Natural killer cell (primary cell): ENCODE results near the gene STK16. TPM values are rescaled to one million over a fixed set of nuclear protein-coding genes. Genes with fewer than 3 reads are reported as not detected.

Experiments
- ATAC-seq, 3 donors: fragments of 150-1000 bp in 2 of 3; fragments of 200-7000 bp in 1 of 3; cut with Tn5 transposase; 1 replicate in 1 of 3; 2 replicates in 2 of 3; pipeline ENCODE4 v1.10.0; 2021; ENCODE audit warnings: mild to moderate bottlenecking in 2 of 3, moderate library complexity in 2 of 3
- DNase-seq, 2 donors: peaks; one replicate each; pipeline versions ENCODE4 v3.0.0 to v3.0.0-alpha.2; 2013 to 2021; ENCODE audit warnings: mixed read lengths in 1 of 2
- H3K27ac ChIP-seq: one replicate; pipeline ENCODE4 v1.5.1; 2013; ENCODE audit warnings: mild to moderate bottlenecking, low read length
- H3K27me3 ChIP-seq: one replicate; pipeline ENCODE4 v1.6.1; 2013; ENCODE audit warnings: low read length; ENCODE audit not compliant: control insufficient read depth, insufficient read depth
- H3K36me3 ChIP-seq: one replicate; pipeline ENCODE4 v1.6.1; 2013; ENCODE audit warnings: low read length; ENCODE audit not compliant: control insufficient read depth, insufficient read depth
- H3K4me1 ChIP-seq: one replicate; pipeline ENCODE4 v1.6.1; 2013; ENCODE audit warnings: low read length; ENCODE audit not compliant: control insufficient read depth, insufficient read depth
- H3K4me3 ChIP-seq: one replicate; pipeline ENCODE4 v1.5.1; 2013; ENCODE audit warnings: low read length
- H3K9me3 ChIP-seq: one replicate; pipeline ENCODE4 v1.6.1; 2013; ENCODE audit warnings: low read length; ENCODE audit not compliant: control insufficient read depth, insufficient read depth
- H3K27ac Mint-ChIP-seq, 2 donors: one replicate each; pipeline ENCODE4 v1.8.0; 2022; ENCODE audit warnings: mild to moderate bottlenecking in 2 of 2, mixed read lengths in 2 of 2, moderate library complexity in 1 of 2
- H3K27me3 Mint-ChIP-seq, 2 donors: one replicate each; pipeline ENCODE4 v1.8.0; 2022; ENCODE audit warnings: low read depth in 2 of 2, mixed read lengths in 2 of 2
- H3K36me3 Mint-ChIP-seq: one replicate; pipeline ENCODE4 v1.8.0; 2022; ENCODE audit warnings: mixed read lengths
- H3K4me1 Mint-ChIP-seq, 2 donors: one replicate each; pipeline ENCODE4 v1.8.0; 2022; ENCODE audit warnings: mixed read lengths in 2 of 2
- H3K4me3 Mint-ChIP-seq: one replicate; pipeline ENCODE4 v1.8.0; 2022; ENCODE audit warnings: mild to moderate bottlenecking, moderate library complexity, mixed read lengths
- H3K9me3 Mint-ChIP-seq, 2 donors: one replicate each; pipeline ENCODE4 v1.8.0; 2022; ENCODE audit warnings: mixed read lengths in 2 of 2
- WGBS: methylation state at CpG from one replicate; pipeline ENCODE4 v1.1.7; 2013; ENCODE audit warnings: missing lambda C conversion rate; ENCODE audit not compliant: insufficient coverage; 5-methylcytosine and 5-hydroxymethylcytosine counted together
- intact Hi-C: fragments of 100-400 bp; cut with micrococcal nuclease; formaldehyde crosslinking; loops from one replicate; pipeline ENCODE4 v1.14.2; 2022
- total RNA-seq, 4 donors: library from RNA; stranded (reverse); fragments of 120-200 nt in 1 of 4; gene quantifications; one replicate each; pipeline versions ENCODE4 v1.2.3 to v1.2.4, GENCODE V29; 2013 to 2022
- TF ChIP-seq, protein P1 (sequence below): fragments of 200-600 bp; IDR thresholded peaks from one replicate; pipeline ENCODE4 v1.8.0; 2022; ENCODE audit warnings: antibody characterized with exemption

STK16 gene
- total RNA-seq, 3 donors from 2014 or later (not counting 1 experiment from before 2014, with no cell fraction given): 28.7 to 32.5 (median 32.4) TPM

GRCh38 chr2:219272995-219273394, 27.7 kb downstream of the STK16 start:
- Histone ChIP-seq H3K36me3 (no peaks in the 10 kb centered on the region), H3K27me3 (no peaks in the 10 kb centered on the region), H3K4me3 (no peak overlapping the region), H3K27ac (no peak overlapping the region), H3K4me1 (peaks cover 6% of the 10 kb centered on the region), H3K9me3 (no peaks in the 10 kb centered on the region)
- Mint-ChIP-seq H3K9me3 (no peaks in the 10 kb centered on the region), H3K27me3 (peaks cover 0 to 5% of the 10 kb centered on the region in 2 donors), H3K4me3 (no peak overlapping the region), H3K27ac (no peak overlapping the region), H3K4me1 (peaks cover 9% of the 10 kb centered on the region in 2 donors), H3K36me3 (no peaks in the 10 kb centered on the region)
- ATAC-seq (no peak), DNase-seq (no peak)
- intact Hi-C loops: no loop called here
- WGBS: 89% methylated on average over 2 of the region's 2 CpGs
- TF ChIP-seq, protein P1, sequence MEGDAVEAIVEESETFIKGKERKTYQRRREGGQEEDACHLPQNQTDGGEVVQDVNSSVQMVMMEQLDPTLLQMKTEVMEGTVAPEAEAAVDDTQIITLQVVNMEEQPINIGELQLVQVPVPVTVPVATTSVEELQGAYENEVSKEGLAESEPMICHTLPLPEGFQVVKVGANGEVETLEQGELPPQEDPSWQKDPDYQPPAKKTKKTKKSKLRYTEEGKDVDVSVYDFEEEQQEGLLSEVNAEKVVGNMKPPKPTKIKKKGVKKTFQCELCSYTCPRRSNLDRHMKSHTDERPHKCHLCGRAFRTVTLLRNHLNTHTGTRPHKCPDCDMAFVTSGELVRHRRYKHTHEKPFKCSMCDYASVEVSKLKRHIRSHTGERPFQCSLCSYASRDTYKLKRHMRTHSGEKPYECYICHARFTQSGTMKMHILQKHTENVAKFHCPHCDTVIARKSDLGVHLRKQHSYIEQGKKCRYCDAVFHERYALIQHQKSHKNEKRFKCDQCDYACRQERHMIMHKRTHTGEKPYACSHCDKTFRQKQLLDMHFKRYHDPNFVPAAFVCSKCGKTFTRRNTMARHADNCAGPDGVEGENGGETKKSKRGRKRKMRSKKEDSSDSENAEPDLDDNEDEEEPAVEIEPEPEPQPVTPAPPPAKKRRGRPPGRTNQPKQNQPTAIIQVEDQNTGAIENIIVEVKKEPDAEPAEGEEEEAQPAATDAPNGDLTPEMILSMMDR: no peak

DNA sequence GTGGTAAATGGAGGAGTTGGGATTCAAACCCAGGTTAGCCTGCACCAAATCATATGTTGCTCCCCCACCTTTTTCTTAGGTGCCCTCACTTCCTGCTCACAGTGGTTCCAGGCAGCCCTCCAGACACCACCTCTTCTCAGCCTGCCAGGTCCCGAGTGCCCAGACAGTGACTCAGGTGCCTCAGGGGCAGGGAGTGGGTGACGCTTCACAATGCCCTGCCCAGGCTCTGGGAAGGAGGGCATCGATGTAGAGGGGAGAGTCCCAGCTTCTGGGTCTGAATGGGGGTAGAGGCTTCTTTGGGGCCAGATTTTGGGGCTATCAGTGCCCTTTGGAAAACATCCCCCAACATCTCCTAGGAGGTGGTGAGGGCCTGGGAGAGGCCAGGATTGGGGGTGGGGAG, 28.7 kb downstream of the STK16 start:
- Histone ChIP-seq H3K4me3 (no peak overlapping the region), H3K27ac (no peak overlapping the region), H3K36me3 (no peaks in the 10 kb centered on the region), H3K27me3 (no peaks in the 10 kb centered on the region), H3K9me3 (no peaks in the 10 kb centered on the region), H3K4me1 (peaks cover 16% of the 10 kb centered on the region)
- Mint-ChIP-seq H3K27me3 (peaks cover 0 to 5% of the 10 kb centered on the region in 2 donors), H3K9me3 (no peaks in the 10 kb centered on the region), H3K4me3 (no peak overlapping the region), H3K27ac (no peak overlapping the region), H3K36me3 (no peaks in the 10 kb centered on the region), H3K4me1 (peaks cover 18% of the 10 kb centered on the region in 2 donors)
- DNase-seq (no peak), ATAC-seq (no peak)
- WGBS: 89% methylated on average over 3 of the region's 3 CpGs
- TF ChIP-seq, protein P1: no peak
- intact Hi-C loops: no loop called here

- Histone ChIP-seq H3K4me3 (no peak overlapping the region), H3K27me3 (no peaks in the 10 kb centered on the region), H3K9me3 (no peaks in the 10 kb centered on the region), H3K27ac (no peak overlapping the region), H3K4me1 (peaks cover 17% of the 10 kb centered on the region), H3K36me3 (no peaks in the 10 kb centered on the region)
- Mint-ChIP-seq H3K9me3 (no peaks in the 10 kb centered on the region), H3K4me1 (peaks cover 19 to 20% of the 10 kb centered on the region in 2 donors), H3K27ac (no peak overlapping the region), H3K27me3 (peaks cover 0 to 5% of the 10 kb centered on the region in 2 donors), H3K4me3 (no peak overlapping the region), H3K36me3 (no peaks in the 10 kb centered on the region)
- DNase-seq (no peak), ATAC-seq (no peak)
- 88% methylated on average over 6 of the region's 6 CpGs for WGBS
- intact Hi-C loops: no loop called here
- TF ChIP-seq, protein P1: no peak
These were observed 29.2 kb downstream of the STK16 start for GRCh38 chr2:219274361-219274921.
